ENCODE results near the gene CALML3.

DNA sequence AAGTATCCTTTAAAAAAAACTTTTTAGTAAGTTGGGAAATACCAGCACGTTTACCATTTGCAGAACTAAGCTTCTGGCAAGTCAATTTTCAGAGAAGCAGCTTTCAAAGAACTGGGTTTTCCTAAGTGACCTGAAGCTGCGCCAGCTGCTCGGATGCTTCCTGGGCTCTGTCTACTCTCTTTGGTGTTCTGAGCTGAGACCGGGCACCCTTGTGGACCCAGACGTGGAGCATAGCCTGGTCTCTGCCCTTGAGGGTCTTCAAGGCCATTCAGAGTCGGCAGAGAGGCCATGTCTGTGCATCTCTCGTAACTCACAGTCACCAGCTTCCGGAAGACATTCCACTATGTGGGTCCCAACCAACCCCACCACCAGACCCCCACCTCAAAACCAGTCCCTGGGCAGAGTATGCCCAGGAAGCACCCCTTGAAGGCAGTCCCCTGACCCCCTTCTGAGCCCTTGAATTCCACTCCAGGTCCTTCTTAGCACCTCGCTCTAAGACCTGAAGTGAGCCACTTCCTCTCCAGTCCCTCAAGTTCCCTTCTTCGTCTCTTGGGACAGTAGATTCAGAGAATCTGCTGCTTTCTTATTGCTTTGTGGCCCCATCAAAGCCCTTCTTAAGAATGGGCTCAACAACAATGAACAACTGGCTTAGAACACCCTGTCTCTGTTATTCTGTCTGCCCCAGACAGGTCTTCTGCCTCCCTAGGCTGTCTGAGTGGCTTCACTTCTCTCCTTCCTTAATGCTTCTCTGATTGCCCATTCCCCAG, 33.9 kb upstream of the CALML3 start:
- TF ChIP-seq, protein P1, sequence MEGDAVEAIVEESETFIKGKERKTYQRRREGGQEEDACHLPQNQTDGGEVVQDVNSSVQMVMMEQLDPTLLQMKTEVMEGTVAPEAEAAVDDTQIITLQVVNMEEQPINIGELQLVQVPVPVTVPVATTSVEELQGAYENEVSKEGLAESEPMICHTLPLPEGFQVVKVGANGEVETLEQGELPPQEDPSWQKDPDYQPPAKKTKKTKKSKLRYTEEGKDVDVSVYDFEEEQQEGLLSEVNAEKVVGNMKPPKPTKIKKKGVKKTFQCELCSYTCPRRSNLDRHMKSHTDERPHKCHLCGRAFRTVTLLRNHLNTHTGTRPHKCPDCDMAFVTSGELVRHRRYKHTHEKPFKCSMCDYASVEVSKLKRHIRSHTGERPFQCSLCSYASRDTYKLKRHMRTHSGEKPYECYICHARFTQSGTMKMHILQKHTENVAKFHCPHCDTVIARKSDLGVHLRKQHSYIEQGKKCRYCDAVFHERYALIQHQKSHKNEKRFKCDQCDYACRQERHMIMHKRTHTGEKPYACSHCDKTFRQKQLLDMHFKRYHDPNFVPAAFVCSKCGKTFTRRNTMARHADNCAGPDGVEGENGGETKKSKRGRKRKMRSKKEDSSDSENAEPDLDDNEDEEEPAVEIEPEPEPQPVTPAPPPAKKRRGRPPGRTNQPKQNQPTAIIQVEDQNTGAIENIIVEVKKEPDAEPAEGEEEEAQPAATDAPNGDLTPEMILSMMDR (IDR thresholded peaks at IDR 0.05) = no peak
- TF ChIP-seq POLR2A (IDR thresholded peaks at IDR 0.05) = no peak
- TF ChIP-seq EP300 (IDR thresholded peaks at IDR 0.05) = no peak
